Heart left ventricle (tissue), 13 donors: ENCODE results near the gene RALGAPA2.

Experiments
- POLR2A ChIP-seq, 2 donors: fragments of 450-650 bp; IDR thresholded peaks; one replicate each; pipeline ENCODE4 v1.6.1; 2017; ENCODE audit warnings: antibody characterized with exemption in 2 of 2, mild to moderate bottlenecking in 2 of 2, moderate library complexity in 2 of 2
- TF ChIP-seq, protein P1 (sequence below), 12 donors: fragments of 200-600 bp; sonication (generic) in 4 of 12; IDR thresholded peaks; one replicate each; pipeline versions ENCODE4 v1.5.0 to v1.8.0; 2018 to 2022; ENCODE audit warnings: antibody characterized with exemption in 12 of 12, mild to moderate bottlenecking in 5 of 12
- donor health status: ischemic (EF 13 %, LVEDD 7.1; RV severe dilation, severe dysfunction).
- donor health status: DM: no; HTN: yes; CAD: no.
- donor health status: DM: no; HTN: no; CAD: no.
- donor health status: ischemic (EF 25% LVEDD 6.9; RV normal size, moderate dysfunction).
- donor health status: ischemic (EF 25% LVEDD 5.7; RV mildly dilated, moderate dysfunction).
- donor health status: ischemic (EF 35%, LVEDD 5.7; RV mildly dilated, moderate dysfunction).
- donor health status: nonischemic (EF 11% LVEDD 7.7; RV severe dilation, severe dysfunction).
- donor health status: DM: yes; HTN: yes; CAD: no.
- donor health status: PGD.
- donor health status: ischemic (EF 29% LVEDD 5.4; RV normal size, mild dysfunction).
- donor health status: nonischemic (EF 23%, LVEDD 6.1; RV moderate dilation, normal function).

DNA sequence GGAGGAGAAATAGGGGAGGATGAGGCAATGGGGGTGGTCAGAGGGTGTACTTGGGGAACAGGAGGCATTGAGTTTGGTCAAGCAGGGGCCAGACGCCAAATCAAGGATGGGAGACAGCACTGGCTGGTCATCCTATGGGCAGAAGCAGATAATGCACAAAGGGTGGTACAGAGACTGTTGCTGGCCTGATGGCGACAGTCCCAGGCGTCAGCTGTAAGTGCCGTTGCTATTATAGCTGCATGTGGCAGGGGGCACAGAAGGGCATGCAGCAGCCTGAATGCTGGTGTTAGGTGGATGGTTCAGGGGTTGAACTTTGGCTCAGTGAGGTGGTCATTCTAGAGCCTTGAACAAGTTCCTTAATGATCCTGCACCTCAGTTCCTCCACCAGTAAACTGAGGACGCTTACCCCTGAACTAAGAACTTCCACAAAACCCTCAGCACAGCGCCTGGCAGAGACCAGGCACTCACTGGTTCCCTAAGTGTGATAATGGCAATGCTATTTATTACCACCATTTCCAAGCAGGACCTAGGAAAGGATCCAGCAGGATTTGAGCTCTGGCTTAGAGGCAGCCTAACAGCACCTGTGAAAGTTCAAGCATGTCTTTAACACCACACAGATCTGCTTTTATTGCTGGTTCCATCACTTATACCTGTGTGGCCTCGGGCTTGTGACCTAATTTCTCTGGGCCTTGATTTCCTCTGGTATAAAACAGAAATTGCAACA is 181.9 kb downstream of the RALGAPA2 start:
- TF ChIP-seq, protein P1, sequence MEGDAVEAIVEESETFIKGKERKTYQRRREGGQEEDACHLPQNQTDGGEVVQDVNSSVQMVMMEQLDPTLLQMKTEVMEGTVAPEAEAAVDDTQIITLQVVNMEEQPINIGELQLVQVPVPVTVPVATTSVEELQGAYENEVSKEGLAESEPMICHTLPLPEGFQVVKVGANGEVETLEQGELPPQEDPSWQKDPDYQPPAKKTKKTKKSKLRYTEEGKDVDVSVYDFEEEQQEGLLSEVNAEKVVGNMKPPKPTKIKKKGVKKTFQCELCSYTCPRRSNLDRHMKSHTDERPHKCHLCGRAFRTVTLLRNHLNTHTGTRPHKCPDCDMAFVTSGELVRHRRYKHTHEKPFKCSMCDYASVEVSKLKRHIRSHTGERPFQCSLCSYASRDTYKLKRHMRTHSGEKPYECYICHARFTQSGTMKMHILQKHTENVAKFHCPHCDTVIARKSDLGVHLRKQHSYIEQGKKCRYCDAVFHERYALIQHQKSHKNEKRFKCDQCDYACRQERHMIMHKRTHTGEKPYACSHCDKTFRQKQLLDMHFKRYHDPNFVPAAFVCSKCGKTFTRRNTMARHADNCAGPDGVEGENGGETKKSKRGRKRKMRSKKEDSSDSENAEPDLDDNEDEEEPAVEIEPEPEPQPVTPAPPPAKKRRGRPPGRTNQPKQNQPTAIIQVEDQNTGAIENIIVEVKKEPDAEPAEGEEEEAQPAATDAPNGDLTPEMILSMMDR (IDR thresholded peaks at IDR 0.05) = no peak
- TF ChIP-seq POLR2A (IDR thresholded peaks at IDR 0.05) = no peak
